PC-3 (cell line): ENCODE measurements around the gene SLC35F3. TPM values are rescaled to one million over a fixed set of nuclear protein-coding genes. Genes with fewer than 3 reads are reported as not detected.

Experiments
- ATAC-seq: fragments of 200-7000 bp; cut with Tn5 transposase; 2 replicates; pipeline ENCODE4 v1.9.1; 2020; ENCODE audit warnings: mild to moderate bottlenecking, moderate library complexity
- BruUV-seq: library from RNA; stranded (reverse); fragments of 400-500 nt; replicated peaks from 2 replicates; lab custom pipeline; 2021; lab: Mats Ljungman, UMichigan
- CTCF ChIA-PET: fragments of 300-600 bp; sonication (Branson Sonifier 250); formaldehyde crosslinking; loops from one replicate; lab custom pipeline; 2022; ENCODE audit warnings: antibody characterized with exemption; lab: Charles Lee
- POLR2A ChIA-PET: fragments of 300-600 bp; sonication (Branson Sonifier 250); formaldehyde crosslinking; loops from one replicate; lab custom pipeline; 2022; ENCODE audit warnings: antibody characterized with exemption; ENCODE audit not compliant: unreplicated experiment; lab: Charles Lee
- DNase-seq: peaks from one replicate; pipeline ENCODE4 v3.0.0-alpha.2; 2015
- H2AFZ ChIP-seq: fragments of 300-600 bp; sonication (generic); 2 replicates; pipeline ENCODE4 v1.6.0; 2016; ENCODE audit warnings: antibody characterized with exemption, low read length
- H3F3A ChIP-seq: fragments of 300-600 bp; sonication (generic); one replicate; pipeline ENCODE4 v1.6.0; 2017; ENCODE audit warnings: antibody characterized with exemption, low read length, control low read depth, mild to moderate bottlenecking; ENCODE audit not compliant: unreplicated experiment
- H3K27ac ChIP-seq: fragments of 300-600 bp; sonication (generic); 2 replicates; pipeline ENCODE4 v1.5.1; 2016; ENCODE audit warnings: mild to moderate bottlenecking, low read length
- H3K27me3 ChIP-seq: fragments of 300-600 bp; sonication (generic); 2 replicates; pipeline ENCODE4 v1.6.1; 2016; ENCODE audit warnings: low read length, mixed read lengths
- H3K36me3 ChIP-seq: fragments of 300-600 bp; sonication (generic); 2 replicates; pipeline ENCODE4 v1.6.1; 2016; ENCODE audit warnings: low read depth, mixed run types, low read length, mixed read lengths
- H3K4me1 ChIP-seq: fragments of 300-600 bp; sonication (generic); 2 replicates; pipeline ENCODE4 v1.5.1; 2016; ENCODE audit warnings: low read length; ENCODE audit not compliant: insufficient read depth
- H3K4me2 ChIP-seq: fragments of 300-600 bp; sonication (generic); 2 replicates; pipeline ENCODE4 v1.6.0; 2016; ENCODE audit warnings: low read length
- H3K4me3 ChIP-seq: fragments of 300-600 bp; sonication (generic); 2 replicates; pipeline ENCODE4 v1.5.1; 2016; ENCODE audit warnings: mild to moderate bottlenecking, low read length, mixed read lengths
- H3K79me2 ChIP-seq: fragments of 300-600 bp; sonication (generic); 2 replicates; pipeline ENCODE4 v1.6.1; 2017; ENCODE audit warnings: low read length, mixed read lengths
- H3K9ac ChIP-seq: fragments of 300-600 bp; sonication (generic); 2 replicates; pipeline ENCODE4 v1.6.0; 2016; ENCODE audit warnings: mild to moderate bottlenecking, low read length
- H3K9me2 ChIP-seq: fragments of 300-600 bp; sonication (generic); replicated peaks from 2 replicates; pipeline ENCODE4 v1.6.1; 2016; ENCODE audit warnings: mixed run types, low read length, mixed read lengths
- H3K9me3 ChIP-seq: fragments of 300-600 bp; sonication (generic); 2 replicates; pipeline ENCODE4 v1.6.1; 2016; ENCODE audit warnings: low read length, mixed read lengths
- H4K20me1 ChIP-seq: fragments of 300-600 bp; sonication (generic); 2 replicates; pipeline ENCODE4 v1.6.1; 2016; ENCODE audit warnings: low read length, mixed read lengths
- EZH2 ChIP-seq: fragments of 300-600 bp; sonication (generic); IDR thresholded peaks from one replicate; pipeline ENCODE4 v1.6.1; 2017; ENCODE audit warnings: antibody characterized with exemption, mild to moderate bottlenecking, low read length; ENCODE audit not compliant: unreplicated experiment
- EZH2phosphoT487 ChIP-seq: fragments of 300-600 bp; sonication (generic); IDR thresholded peaks from 2 replicates; pipeline ENCODE4 v1.6.1; 2018; ENCODE audit warnings: mild to moderate bottlenecking, antibody characterized with exemption, low read length, borderline replicate concordance
- intact Hi-C: fragments of 100-400 bp; cut with micrococcal nuclease; formaldehyde crosslinking; loops from 2 replicates; pipeline ENCODE4 v1.9.0; 2023
- total RNA-seq: library from RNA; depleted of rRNA; stranded (reverse); fragments of >200 nt; gene quantifications from 2 replicates; pipeline ENCODE4 v1.2.3, GENCODE V29; 2014
- TF ChIP-seq, protein P1 (sequence below): fragments of 300-600 bp; sonication (generic); conservative IDR thresholded peaks from 2 replicates; pipeline ENCODE4 v1.5.1; 2017; ENCODE audit warnings: antibody characterized with exemption, low read depth, mild to moderate bottlenecking, low read length

Gene SLC35F3
- total RNA-seq, 1 experiment from 2014 or later = 17.7 TPM

DNA sequence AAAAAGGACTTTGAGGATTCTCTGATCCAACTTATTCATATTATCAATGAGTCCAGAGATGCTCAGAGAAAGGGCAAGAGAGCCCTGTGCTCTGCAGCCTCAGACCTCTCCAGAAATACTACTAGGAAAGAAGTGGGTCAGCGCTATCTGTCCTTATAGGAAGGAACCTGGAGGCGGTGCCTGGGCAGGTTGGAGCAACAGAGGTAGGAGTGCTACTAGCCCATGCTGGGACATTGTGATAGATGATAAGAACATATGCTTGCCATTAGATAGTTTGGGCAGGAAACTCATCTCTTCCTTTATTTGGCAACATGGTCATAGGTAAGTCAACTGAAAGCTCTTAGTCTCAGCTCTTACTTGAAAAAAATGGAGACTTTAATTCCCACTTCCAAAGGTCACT, 335.0 kb downstream of the SLC35F3 start:
- Histone ChIP-seq H3K9me2 (no peaks in the 10 kb centered on the region), H3K27ac (no peak overlapping the region), H3K4me2 (no peak overlapping the region), H3K79me2 (no peaks in the 10 kb centered on the region), H3K9me3 (no peaks in the 10 kb centered on the region), H4K20me1 (no peaks in the 10 kb centered on the region), H3K27me3 (no peaks in the 10 kb centered on the region), H3K4me3 (no peak overlapping the region), H3K36me3 (no peaks in the 10 kb centered on the region), H3F3A (no peaks in the 10 kb centered on the region), H2AFZ (no peak overlapping the region), H3K4me1 (no peaks in the 10 kb centered on the region), H3K9ac (no peak overlapping the region)
- ChIA-PET POLR2A (no interaction called here), CTCF (no interaction called here)
- no TSS peak for BruUV-seq
- DNase-seq = no peak
- TF ChIP-seq EZH2phosphoT487 = no peak
- no peak for TF ChIP-seq EZH2
- TF ChIP-seq, protein P1, sequence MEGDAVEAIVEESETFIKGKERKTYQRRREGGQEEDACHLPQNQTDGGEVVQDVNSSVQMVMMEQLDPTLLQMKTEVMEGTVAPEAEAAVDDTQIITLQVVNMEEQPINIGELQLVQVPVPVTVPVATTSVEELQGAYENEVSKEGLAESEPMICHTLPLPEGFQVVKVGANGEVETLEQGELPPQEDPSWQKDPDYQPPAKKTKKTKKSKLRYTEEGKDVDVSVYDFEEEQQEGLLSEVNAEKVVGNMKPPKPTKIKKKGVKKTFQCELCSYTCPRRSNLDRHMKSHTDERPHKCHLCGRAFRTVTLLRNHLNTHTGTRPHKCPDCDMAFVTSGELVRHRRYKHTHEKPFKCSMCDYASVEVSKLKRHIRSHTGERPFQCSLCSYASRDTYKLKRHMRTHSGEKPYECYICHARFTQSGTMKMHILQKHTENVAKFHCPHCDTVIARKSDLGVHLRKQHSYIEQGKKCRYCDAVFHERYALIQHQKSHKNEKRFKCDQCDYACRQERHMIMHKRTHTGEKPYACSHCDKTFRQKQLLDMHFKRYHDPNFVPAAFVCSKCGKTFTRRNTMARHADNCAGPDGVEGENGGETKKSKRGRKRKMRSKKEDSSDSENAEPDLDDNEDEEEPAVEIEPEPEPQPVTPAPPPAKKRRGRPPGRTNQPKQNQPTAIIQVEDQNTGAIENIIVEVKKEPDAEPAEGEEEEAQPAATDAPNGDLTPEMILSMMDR = no peak
- intact Hi-C loops = no loop called here
- no peak for ATAC-seq

DNA sequence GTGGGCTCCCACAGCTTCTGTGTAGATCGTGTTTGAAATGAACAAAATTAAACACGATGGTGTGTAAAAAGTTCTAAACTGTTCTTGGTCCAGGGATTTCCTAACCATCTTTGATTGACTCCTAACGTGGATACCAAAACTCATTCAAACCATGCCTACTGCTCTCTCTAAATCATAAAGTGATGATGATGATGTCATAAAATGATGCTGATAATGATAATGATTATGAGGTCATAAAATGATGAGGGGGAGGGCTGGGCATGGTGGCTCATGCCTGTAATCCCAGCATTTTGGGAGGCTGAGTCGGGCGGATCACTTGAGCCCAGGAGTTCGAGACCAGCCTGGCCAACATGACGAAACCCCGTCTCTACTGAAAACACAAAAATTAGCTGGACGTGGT, 335.5 kb downstream of the SLC35F3 start:
- ATAC-seq = no peak
- TF ChIP-seq EZH2 = no peak
- TF ChIP-seq EZH2phosphoT487 = no peak
- TF ChIP-seq, protein P1 = no peak
- H4K20me1 ChIP-seq = no peaks in the 10 kb centered on the region
- H3F3A ChIP-seq = no peaks in the 10 kb centered on the region
- H3K9me3 ChIP-seq = no peaks in the 10 kb centered on the region
- intact Hi-C loops = no loop called here
- no peak overlapping the region for H3K27ac ChIP-seq
- no peaks in the 10 kb centered on the region for H3K27me3 ChIP-seq
- H3K9ac ChIP-seq = no peak overlapping the region
- H3K9me2 ChIP-seq = no peaks in the 10 kb centered on the region
- H3K36me3 ChIP-seq = no peaks in the 10 kb centered on the region
- no peaks in the 10 kb centered on the region for H3K79me2 ChIP-seq
- POLR2A ChIA-PET = no interaction called here
- no peak overlapping the region for H3K4me2 ChIP-seq
- no peak overlapping the region for H2AFZ ChIP-seq
- H3K4me1 ChIP-seq = no peaks in the 10 kb centered on the region
- no TSS peak for BruUV-seq
- CTCF ChIA-PET = no interaction called here
- no peak overlapping the region for H3K4me3 ChIP-seq
- DNase-seq = no peak

DNA sequence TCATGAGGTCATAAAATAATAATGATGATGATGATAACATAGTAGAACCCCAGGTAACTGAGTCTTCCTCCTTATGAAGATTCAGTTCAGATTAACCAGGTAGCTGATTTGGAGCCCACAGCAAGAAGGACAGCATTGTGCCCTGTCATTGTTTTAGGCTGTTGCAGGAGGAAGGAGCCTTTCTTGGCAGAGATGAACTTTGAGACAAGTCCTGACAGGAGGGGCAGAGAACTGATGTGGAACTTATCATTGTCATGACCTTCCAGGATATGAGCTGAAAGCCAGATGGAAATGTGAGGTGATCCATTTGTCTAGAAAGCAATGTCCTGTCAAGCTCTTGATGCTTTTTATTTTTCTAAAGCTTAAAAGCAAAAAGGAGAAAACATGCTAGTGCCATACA, 336.2 kb downstream of the SLC35F3 start:
- DNase-seq = no peak
- Histone ChIP-seq H2AFZ (no peak overlapping the region), H3K9me3 (no peaks in the 10 kb centered on the region), H3F3A (no peaks in the 10 kb centered on the region), H3K9ac (no peak overlapping the region), H3K79me2 (no peaks in the 10 kb centered on the region), H4K20me1 (no peaks in the 10 kb centered on the region), H3K27ac (no peak overlapping the region), H3K27me3 (no peaks in the 10 kb centered on the region), H3K4me1 (no peaks in the 10 kb centered on the region), H3K4me2 (no peak overlapping the region), H3K9me2 (no peaks in the 10 kb centered on the region), H3K36me3 (no peaks in the 10 kb centered on the region), H3K4me3 (no peak overlapping the region)
- no peak for TF ChIP-seq EZH2
- TF ChIP-seq EZH2phosphoT487 = no peak
- TF ChIP-seq, protein P1 = no peak
- ChIA-PET POLR2A (no interaction called here), CTCF (no interaction called here)
- intact Hi-C loops = no loop called here
- no TSS peak for BruUV-seq
- no peak for ATAC-seq
